HG03432 (cell line): ENCODE results near the gene CNP.

Experiments
- ATAC-seq: cut with Tn5 transposase; IDR thresholded peaks from one replicate; pipeline ENCODE4 v1.9.1; 2021; ENCODE audit warnings: mild to moderate bottlenecking, moderate library complexity; ENCODE audit not compliant: unreplicated experiment

The CNP gene

DNA sequence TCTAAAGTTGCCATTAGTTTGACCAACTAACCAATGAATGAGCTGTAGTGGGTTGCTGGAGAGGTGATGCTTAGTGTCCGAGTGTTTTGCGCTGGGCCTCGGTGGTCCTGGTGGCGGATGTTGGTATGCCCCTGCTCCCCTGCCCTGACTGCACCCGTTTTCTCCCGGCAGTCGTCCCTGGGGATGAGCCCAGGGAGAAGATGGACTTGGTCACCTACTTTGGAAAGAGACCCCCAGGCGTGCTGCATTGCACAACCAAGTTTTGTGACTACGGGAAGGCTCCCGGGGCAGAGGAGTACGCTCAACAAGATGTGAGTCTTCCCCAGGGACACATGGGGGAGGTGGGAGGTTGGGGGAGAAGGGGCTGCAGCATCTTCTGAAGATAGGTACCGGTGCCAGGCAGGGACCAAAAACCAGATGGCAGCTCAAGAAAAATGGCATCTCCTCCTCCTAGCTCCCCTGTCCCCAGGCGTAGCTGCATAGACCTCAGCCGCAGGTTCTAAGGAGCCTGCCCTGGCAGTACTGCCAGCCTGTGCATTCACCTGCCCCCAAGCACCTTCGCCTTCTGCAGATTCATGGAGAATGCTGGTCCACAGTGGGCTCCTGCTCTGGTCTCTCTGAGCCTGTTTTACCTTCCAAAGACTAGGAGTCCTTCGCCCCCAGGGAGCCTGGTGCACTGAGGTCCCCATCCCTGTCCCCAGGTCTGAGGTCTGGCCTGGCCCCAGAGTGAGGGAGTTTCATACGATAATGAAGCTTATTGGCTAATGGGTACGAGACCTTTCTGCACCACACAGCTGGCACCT, 5.3 kb downstream of the CNP start:
- ATAC-seq = no peak

DNA sequence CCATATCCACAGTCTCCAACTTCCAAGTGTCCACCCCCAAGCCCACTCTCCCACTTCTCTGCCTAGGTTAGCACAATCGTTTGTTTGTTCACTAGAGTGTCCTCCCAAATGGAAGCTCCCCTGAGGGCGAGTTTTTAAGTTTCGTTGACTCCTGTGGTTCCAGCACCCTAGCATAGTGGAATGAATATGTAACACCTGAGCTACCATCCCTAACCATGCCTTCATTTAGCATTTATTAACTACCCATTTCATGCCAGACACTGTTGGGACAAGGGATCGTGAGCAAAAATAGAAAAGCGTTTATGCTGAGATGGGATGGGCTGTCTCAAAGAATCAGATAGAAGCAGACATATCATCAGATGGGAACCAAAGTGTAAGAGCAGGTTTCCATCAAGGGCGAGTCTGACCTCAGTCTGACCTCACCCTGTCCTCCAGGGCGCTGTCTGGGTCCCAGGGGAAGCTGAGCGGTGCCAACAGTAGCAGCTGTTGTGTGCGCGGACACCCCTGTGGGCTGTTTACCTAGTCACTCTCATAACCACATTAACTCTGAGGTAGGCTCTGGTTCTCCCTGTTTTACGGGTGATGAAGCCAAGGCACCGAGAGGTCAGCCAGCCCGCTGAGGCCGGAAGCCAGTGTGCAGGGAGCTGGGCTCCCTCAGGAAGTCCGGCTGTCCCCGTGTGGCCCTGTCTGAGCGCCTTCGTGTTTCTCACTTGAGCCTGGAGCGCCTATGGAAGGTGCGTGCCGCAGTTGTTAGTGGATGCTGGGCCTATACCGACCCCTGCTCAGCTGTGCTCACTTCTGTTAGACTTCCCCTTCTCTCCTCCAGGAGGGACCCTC, 6.2 kb downstream of the CNP start:
- ATAC-seq = peak; percentile 51

GRCh38 chr17:41973408-41973811, 6.8 kb downstream of the CNP start:
- ATAC-seq = no peak

GRCh38 chr17:41974031-41974430, 7.4 kb downstream of the CNP start:
- ATAC-seq = no peak

DNA sequence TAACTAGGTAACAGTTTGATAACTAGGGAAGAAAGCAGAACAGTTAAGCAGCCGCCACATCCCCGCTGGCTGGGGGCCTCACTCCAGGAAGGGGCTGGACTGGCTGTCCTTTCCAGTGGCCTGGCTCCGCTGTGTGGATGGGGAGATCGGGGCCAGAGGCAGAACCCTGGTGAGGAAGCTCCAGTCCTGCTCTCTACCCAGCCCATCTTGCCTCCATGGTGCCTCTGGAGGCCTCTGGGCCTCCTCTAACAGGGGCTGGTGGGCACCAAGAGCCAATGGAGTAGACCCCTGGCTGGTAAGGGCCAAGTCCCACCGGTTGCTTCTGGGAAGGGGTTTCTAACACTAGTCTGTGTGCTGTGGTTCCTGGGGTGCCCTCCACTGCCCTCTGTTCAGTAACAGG, 8.1 kb downstream of the CNP start:
- ATAC-seq = no peak

DNA sequence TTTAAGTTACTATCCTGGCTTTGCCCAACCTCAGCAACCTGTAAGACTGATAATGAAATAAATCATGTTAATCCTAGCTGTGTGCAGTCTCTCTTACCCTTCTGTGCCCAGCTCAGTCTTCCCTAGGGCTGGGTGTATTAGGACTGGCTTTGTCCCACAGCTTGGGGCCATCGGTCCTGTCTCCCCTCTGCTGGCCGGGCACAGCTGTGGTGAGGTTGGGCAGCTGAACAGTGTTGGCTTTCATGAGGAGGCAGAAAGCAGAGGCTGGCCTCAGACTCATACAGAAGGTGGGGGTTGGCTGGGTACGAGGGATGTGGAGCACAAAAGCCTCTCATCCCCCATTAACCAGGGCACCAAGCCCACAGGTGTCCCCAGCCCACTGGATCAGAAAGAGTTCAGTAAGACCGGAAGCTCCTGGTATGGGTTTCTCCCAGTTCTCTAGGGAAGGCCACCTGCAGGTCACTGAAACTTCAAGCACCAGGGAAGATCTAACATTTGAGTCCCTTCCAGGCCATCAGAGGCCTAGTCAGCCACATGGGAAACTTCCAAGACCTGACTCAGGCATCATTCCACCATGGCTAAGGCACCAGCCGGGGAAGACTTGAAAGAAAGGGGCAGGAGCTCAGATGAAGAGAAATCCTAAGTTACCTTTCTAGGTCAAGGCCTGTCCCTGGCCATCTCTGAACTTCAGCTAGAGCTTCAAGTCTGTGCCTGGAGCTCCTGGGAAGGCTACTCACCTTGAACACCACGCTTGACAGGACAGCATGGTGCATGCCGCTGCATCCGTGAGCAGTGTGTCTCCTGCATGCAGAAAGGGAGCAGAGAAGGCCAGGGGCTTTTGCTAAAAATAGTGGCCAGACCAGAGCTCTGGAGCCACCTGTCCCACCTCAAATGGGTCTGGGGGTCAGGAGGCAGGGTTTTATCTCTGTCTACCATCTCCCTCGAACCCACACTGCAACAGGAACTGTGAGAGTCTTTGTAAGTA, 8.8 kb downstream of the CNP start:
- ATAC-seq = no peak

GRCh38 chr17:41976142-41976768, 9.7 kb downstream of the CNP start:
- no peak for ATAC-seq

DNA sequence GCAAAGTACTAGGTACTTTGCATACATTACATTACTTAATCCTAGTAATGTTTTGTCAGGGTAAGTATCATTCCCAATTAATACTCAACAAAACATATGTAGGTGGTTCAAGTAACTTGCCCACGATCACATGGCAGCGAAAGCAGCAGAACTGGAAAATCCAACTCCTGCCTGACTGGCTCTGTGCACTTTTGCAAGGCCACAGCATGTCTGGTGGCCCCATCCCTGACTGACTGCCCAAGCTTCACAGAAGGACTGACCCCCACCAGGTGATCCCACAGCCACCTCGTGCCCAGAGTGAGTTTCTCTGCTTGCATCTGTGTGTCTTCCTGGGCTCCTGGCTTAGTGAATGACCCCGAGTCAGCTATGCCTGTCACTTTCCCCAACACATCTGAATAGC, 11.4 kb downstream of the CNP start:
- no peak for ATAC-seq

DNA sequence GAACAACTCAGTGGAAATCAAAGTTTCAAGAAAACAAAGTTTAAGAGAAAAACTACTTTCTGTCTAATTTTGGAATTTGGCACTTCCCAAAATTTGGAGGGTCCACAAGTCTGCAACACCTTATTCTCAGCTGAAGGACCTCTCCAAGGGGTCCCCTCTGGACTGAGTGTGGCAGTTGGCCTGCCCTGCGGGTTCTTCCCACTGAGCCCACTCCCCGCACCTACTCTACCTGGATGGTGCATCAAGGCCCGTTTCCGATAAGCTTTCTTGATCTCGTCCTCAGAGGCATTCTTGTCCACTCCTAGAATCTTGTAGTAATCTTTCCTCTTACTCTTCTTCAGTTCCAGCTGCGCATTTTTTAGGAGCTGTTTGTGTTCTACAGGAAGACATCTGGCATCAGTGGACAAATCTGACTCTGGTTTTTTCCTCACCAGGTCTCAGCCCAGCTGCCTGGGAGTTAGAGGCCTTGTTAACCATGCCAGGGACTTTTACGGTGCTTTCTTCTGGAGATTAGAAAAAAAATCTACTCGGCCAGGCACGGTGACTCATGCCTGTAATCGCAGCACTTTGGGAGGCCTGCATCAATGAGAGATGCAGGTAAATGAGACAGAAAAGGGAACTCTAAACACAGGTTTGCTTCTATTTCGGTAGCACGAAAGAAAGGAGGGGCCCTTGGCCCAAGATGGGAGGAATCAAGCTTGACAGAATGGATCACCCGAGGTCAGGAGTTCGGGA, 15.6 kb downstream of the CNP start:
- no peak for ATAC-seq

DNA sequence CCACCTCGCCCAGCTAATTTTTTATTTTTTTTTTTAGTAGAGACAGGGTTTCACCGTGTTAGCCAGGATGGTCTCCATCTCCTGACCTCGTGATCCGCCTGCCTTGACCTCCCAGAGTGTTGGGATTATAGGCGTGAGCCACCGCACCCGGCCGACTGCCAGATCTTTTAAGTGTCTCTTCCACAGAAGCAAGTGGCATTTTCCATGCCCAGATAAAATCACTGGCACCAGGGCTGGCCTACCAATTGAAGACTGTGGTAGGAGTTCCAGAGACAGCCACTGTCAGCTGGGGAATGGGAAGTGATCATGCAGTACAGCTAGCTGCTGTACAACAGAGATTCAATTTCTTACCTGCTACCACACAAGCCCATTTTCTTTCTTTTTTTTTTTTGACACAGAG, 17.9 kb downstream of the CNP start:
- ATAC-seq = no peak

DNA sequence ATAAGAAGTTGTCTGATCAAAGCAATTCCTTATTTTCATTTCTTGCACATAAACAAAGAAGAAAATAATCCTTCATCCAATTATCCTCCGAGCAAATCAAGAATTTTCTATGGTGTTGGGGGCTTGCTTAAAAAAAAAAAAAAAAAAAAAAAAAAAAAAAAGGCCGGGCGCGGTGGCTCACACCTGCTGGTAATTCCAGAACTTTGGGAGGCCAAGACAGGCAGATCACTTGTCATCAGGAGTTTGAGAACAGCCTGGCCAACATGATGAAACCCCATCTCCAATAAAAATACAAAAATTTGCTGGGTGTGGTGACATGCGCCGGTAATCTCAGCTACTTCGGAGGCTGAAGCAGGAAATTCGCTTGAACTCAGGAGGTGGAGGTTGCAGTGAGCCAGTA, 19.3 kb downstream of the CNP start:
- no peak for ATAC-seq

GRCh38 chr17:41986634-41987033, 20.0 kb downstream of the CNP start:
- ATAC-seq = no peak

GRCh38 chr17:41987642-41988041, 21.0 kb downstream of the CNP start:
- ATAC-seq = no peak

- no peak for ATAC-seq
These were observed 21.8 kb downstream of the CNP start for GRCh38 chr17:41988418-41988817.

DNA sequence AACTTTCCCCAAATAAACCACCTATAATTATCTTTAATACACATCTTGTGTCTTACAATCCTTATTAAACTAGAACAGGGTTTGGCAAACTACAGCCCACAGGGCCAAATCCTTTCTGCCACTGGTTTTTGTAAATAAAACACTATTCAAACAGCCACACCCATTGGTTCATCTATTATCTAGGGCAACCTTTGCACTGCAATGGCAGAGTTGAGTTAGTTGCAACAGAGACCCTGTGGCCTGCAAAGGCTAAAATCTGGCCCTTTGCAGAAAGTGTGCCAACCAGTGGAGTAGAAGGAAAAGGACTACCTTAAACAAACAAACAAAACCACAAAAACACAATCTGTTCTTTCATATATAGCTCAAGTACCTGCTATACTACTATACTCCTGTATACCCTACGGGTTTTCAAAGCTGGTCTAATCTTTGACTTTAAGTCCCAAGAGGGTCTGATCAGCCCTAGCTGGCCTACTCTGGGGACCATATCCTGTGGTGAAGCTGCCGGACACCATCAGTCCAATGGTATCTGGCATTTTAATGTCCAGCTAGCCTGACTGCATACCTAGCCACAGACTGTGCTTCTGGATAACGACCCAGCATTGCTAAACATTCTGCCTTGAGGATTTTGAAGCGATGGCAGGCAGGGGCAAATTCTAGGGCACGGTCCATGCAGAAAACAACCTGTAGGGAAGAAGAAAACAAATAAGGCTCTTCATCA, 23.3 kb downstream of the CNP start:
- ATAC-seq = no peak

DNA sequence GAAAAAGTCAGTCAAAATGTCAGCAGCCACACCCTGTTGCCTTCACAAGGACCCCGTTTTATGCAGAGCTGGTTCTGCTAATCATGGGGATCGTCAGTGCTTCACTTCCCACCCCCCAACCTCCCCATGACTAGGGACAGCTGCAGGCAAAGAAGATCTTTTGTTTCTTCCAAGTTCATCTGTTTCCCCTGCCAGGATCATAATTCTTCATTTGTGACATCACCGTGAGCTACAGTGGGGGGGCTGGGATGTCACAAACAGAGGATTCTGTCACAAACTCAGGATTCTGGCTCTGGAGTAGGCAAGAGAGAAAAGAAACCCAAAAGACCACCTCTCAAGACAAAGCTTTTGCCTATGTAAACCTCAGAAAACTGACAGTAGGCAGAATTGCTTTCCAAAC, 26.0 kb downstream of the CNP start:
- ATAC-seq = no peak

- no peak for ATAC-seq
These were observed 30.2 kb downstream of the CNP start for GRCh38 chr17:41996855-41997164.

GRCh38 chr17:41998497-41998896, 31.9 kb downstream of the CNP start:
- ATAC-seq = no peak

DNA sequence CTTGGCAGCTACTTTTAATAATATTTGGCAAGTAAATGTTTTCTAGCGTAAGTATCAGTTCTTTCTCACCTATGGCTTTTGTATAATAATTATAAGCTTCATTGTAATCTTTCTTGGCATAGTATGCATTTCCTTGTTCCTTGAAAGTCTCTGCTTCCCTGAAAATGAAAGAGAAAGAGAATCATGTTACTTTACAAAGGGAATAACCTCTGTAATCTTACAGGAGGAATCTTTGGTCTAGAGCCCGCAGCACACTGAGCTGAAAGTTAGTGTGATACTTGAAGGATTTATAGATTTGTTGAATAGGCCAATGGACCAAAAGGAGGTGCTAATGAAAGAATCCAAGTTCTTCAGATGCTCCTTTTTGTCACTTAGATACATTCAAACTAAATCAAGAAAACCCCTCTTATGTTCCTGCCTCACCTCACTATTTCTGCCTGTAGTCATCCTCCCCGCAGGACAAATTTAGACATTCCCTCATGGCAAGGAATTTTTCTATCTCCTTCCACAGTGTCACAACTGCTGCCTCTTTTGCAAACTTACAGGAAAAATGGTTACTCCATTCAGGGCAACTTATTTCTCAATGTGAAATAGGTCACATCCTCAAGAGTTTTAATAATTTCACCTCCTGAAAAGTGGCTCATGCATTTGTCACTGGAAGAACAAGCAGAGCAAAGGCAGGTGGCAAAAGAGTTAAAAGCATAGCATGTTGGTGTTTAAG, 34.0 kb downstream of the CNP start:
- ATAC-seq = no peak
